ENCODE data around the gene GAP43. TPM values are rescaled to one million over a fixed set of nuclear protein-coding genes. Genes with fewer than 3 reads are reported as not detected.
"Not testable (repeated sequence)": the region's sequence is repeated elsewhere in the genome, so short reads cannot be mapped to it uniquely, and the experiment has no call there.

Gene GAP43
- total RNA-seq, 1 experiment from 2014 or later = not detected

- no peak for DNase-seq (ENCODE audit: low read depth)
- in situ Hi-C loops (cut with HindIII; ENCODE audit: low pct_unique_long_range_greater_than_20kb, low sequenced_read_pairs) = no loop called here
These were observed 89.6 kb downstream of the GAP43 start for GRCh38 chr3:115712871-115713270.

DNA sequence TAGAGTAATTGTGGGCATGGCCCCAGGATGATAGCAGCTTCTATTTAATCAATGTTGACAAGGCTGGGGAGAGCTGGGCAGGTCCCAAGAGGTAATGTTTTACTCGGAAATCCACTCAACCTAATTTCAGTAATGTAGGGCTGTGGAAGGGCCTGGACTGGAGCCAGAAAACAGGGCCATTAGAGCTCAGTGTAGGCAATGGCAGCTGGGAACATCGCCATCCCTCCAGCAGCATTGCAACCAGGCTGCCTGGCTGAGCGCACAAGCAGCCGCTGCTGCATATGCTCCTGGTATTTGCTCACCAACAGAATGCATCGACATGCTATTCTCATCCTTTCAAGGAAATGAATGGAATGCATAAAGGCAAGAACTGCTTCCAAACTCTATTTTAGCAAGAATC, 90.0 kb downstream of the GAP43 start:
- DNase-seq (ENCODE audit: low read depth) = no peak
- in situ Hi-C loops (cut with HindIII; ENCODE audit: low pct_unique_long_range_greater_than_20kb, low sequenced_read_pairs) = no loop called here

GRCh38 chr3:115715241-115715745, 92.0 kb downstream of the GAP43 start:
- DNase-seq (ENCODE audit: low read depth) = no peak
- in situ Hi-C loops (cut with HindIII; ENCODE audit: low pct_unique_long_range_greater_than_20kb, low sequenced_read_pairs) = no loop called here

GRCh38 chr3:115720983-115721382, 97.7 kb downstream of the GAP43 start:
- in situ Hi-C loops (cut with HindIII; ENCODE audit: low pct_unique_long_range_greater_than_20kb, low sequenced_read_pairs) = no loop called here
- DNase-seq (ENCODE audit: low read depth) = no peak

- in situ Hi-C loops (cut with HindIII; ENCODE audit: low pct_unique_long_range_greater_than_20kb, low sequenced_read_pairs) = no loop called here
- DNase-seq (ENCODE audit: low read depth) = no peak
These were observed 102.5 kb downstream of the GAP43 start for GRCh38 chr3:115725800-115726199.

DNA sequence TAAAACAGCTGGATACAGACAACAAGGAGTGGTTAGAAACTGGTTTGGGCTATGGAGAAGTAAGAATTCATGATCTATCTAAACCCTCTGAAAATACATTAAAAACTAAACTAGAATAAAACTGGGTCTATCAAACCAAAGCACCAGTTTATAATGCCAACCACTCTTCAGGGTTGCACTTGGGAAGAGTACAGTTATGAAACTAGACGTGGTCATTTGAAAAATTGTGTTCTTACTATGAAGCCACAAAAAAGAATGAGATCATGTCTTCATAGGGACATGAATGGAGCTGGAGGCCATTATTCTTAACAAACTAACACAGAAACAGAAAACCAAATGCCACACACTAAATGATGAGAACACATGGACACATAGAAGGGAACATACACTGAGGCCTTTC, 103.8 kb downstream of the GAP43 start:
- DNase-seq (ENCODE audit: low read depth) = no peak
- in situ Hi-C loops (cut with HindIII; ENCODE audit: low pct_unique_long_range_greater_than_20kb, low sequenced_read_pairs) = no loop called here

DNA sequence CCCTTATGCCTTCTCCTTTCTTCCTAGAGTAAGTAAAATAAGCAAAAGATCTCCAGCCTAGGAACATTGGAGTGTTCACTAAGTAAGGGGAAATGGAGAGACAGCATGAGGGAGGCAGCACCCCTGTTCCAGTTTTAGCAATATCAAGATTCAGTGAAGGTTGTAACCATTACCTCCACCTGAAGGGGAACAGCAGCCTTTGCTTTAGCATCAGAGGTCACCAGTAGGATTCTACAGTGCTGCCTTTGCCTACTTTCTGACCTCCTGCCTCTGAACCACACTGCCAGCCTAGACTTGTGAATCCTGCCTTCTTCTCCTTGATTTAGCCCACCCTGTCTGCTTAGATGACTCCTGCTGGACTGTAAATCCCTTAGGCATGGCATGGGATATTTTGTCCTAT, 104.7 kb downstream of the GAP43 start:
- in situ Hi-C loops (cut with HindIII; ENCODE audit: low pct_unique_long_range_greater_than_20kb, low sequenced_read_pairs) = no loop called here
- DNase-seq (ENCODE audit: low read depth) = no peak

DNA sequence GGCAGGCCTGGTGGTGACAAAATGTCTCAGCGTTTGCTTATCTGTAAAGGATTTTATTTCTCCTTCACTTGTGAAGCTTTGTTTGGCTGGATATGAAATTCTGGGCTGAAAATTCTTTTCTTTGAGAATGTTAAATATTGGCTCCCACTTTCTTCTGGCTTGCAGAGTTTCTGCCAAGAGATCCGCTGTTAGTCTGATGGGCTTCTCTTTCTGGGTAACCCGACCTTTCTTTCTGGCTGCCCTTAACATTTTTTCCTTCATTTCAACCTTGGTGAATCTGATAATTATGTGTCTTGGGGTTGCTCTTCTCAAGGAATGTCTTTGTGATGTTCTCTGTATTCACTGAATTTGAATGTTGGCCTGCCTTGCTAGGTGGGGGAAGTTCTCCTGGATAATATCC, 113.0 kb downstream of the GAP43 start:
- in situ Hi-C loops (cut with HindIII; ENCODE audit: low pct_unique_long_range_greater_than_20kb, low sequenced_read_pairs); DNase-seq (ENCODE audit: low read depth): not testable (repeated sequence)

- no peak for DNase-seq (ENCODE audit: low read depth)
- in situ Hi-C loops (cut with HindIII; ENCODE audit: low pct_unique_long_range_greater_than_20kb, low sequenced_read_pairs) = no loop called here
These were observed 118.3 kb downstream of the GAP43 start for GRCh38 chr3:115741650-115742049.

- DNase-seq (ENCODE audit: low read depth); in situ Hi-C loops (cut with HindIII; ENCODE audit: low pct_unique_long_range_greater_than_20kb, low sequenced_read_pairs): not testable (repeated sequence)
These were observed 121.2 kb downstream of the GAP43 start for GRCh38 chr3:115744516-115744915.

- DNase-seq (ENCODE audit: low read depth); in situ Hi-C loops (cut with HindIII; ENCODE audit: low pct_unique_long_range_greater_than_20kb, low sequenced_read_pairs): not testable (repeated sequence)
These were observed 129.7 kb downstream of the GAP43 start for GRCh38 chr3:115752978-115753377.

GRCh38 chr3:115758076-115758763, 134.9 kb downstream of the GAP43 start:
- in situ Hi-C loops (cut with HindIII; ENCODE audit: low pct_unique_long_range_greater_than_20kb, low sequenced_read_pairs) = no loop called here
- no peak for DNase-seq (ENCODE audit: low read depth)

GRCh38 chr3:115760716-115761115, 137.4 kb downstream of the GAP43 start:
- in situ Hi-C loops (cut with HindIII; ENCODE audit: low pct_unique_long_range_greater_than_20kb, low sequenced_read_pairs) = no loop called here
- no peak for DNase-seq (ENCODE audit: low read depth)

DNA sequence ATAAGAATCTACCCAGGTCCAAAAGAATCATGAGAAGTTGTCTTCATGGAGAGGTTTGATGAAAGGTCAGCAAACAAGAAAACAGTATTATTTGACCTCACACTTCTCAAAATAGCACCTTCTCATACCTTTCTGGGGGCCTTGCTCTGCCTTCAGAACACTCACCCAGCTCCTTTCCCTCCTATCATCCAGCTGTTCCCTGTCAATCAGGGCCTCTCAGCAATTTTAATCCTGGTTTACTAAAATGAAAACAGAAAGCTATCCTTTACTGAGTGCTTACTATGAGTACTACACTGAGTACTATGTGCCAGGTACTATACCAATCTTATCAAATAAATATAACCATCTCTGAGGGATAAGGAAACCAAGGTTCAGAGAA, 138.6 kb downstream of the GAP43 start:
- in situ Hi-C loops (cut with HindIII; ENCODE audit: low pct_unique_long_range_greater_than_20kb, low sequenced_read_pairs) = no loop called here
- DNase-seq (ENCODE audit: low read depth) = no peak

- DNase-seq (ENCODE audit: low read depth) = peak; percentile 14
- in situ Hi-C loops (cut with HindIII; ENCODE audit: low pct_unique_long_range_greater_than_20kb, low sequenced_read_pairs) = no loop called here
These were observed 143.5 kb downstream of the GAP43 start for GRCh38 chr3:115766587-115767482.

DNA sequence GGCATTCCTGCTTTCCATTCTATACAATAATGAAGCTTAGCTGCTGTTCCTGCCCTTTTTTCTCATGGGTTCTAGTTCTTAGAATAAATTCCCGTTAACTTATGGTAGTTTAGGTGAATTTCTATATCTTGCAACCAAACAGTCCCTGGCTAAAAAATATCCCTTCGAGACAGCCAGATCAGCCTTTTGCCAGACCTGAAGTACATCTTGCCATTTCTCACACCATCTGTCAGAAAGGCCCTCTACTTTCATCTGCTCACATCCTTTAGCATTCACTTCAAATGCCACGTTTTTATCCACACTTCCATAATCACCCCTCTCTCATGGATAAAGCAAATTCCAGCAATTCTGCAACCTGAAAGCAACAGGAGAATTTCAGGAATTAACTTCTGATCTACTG, 145.4 kb downstream of the GAP43 start:
- in situ Hi-C loops (cut with HindIII; ENCODE audit: low pct_unique_long_range_greater_than_20kb, low sequenced_read_pairs) = no loop called here
- no peak for DNase-seq (ENCODE audit: low read depth)

All from Caki2 (cell line).